BLaER1 treated with 17β-estradiol and CSF1 and Interleukin-3, amounts not matched to agents 10 nM and 100 nM (cell line): Measurements from ENCODE around the gene HEPACAM.

Experiments
- H3K27ac ChIP-seq, 11 experiments: shearing (Covaris generic); formaldehyde crosslinking; 2 replicates each; pipeline ENCODE4 v1.8.1; 2022
- H3K27me3 ChIP-seq, 11 experiments: shearing (Covaris generic); formaldehyde crosslinking; 2 replicates each; pipeline ENCODE4 v1.8.1; 2022
- H3K36me3 ChIP-seq, 11 experiments: shearing (Covaris generic); formaldehyde crosslinking; 2 replicates each; pipeline ENCODE4 v1.8.1; 2022
- H3K4me1 ChIP-seq, 10 experiments: shearing (Covaris generic); formaldehyde crosslinking; 2 replicates each; pipeline ENCODE4 v1.8.1; 2022
- H3K4me2 ChIP-seq, 11 experiments: shearing (Covaris generic); formaldehyde crosslinking; 2 replicates each; pipeline ENCODE4 v1.8.1; 2022
- H3K4me3 ChIP-seq, 10 experiments: shearing (Covaris generic); formaldehyde crosslinking; 2 replicates each; pipeline ENCODE4 v1.8.1; 2022
- H3K9ac ChIP-seq, 11 experiments: shearing (Covaris generic); formaldehyde crosslinking; 2 replicates each; pipeline ENCODE4 v1.8.1; 2022
- H3K9me3 ChIP-seq, 11 experiments: shearing (Covaris generic); formaldehyde crosslinking; replicated peaks in 1 of 11; 2 replicates each; pipeline ENCODE4 v1.8.1; 2022
- H4K20me1 ChIP-seq, 11 experiments: shearing (Covaris generic); formaldehyde crosslinking; 2 replicates each; pipeline ENCODE4 v1.8.1; 2022
- Cebpa-rat ChIP-seq, 11 experiments: shearing (Covaris generic); IDR thresholded peaks; 2 replicates each; pipeline ENCODE4 v1.8.1; 2022

Gene HEPACAM

DNA sequence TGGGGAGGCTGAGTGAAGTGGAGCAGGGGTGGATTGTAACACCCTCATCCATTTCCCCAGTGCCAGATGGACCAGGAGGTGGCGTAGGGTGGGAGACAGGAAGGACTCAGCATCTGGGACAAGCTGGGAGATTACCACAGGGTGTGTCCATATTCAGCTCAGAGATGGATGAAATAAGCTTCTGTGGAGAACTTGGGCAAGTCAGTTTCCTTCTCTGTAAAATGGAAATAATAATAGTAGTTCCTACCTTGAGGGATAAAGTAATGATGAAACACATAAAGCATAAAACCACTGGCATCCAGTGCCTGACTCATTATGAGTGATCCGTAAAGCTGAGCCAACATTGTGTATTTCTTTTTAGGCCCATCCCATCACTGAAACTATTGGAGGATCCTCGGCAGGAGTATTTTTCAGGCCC, 37.6 kb downstream of the HEPACAM start:
- H3K4me1 ChIP-seq, result peaks cover 18 to 34% (median 24%) of the 10 kb centered on the region in 10 experiments

DNA sequence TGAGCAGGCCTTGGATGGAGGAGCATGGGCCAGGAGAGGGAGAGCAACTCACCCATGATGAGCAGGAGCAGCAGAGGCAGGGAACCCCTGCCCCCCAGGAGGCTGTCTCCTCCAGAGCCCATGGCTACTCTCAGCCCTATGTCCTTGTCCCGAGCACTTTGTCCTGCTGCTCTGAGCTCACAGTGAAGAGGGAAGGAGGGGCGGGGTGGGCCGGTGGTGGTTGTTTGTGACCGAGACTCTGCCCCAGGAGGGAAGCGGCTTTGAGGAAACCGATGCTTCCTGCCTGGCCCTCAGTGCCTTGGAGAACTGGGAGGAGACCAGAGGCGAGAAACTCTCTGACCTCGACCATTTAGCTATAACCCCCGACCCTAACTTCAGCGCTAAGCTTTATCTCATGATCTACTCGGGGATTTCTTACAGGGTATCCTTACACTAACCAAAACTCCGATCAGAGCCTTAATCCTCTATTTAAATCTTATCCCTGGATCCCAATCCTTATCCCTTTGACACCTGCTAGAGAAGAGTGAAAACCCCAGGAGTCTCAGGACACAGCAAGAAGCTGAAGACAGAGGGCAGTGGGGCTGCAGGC, 38.1 kb downstream of the HEPACAM start, which contains the start of gene ROBO4:
TSS of gene ROBO4 (minus strand) at position 192 of the 589 bp plus-strand sequence. CDS start at position 122, 70 bp downstream.
- Histone ChIP-seq H4K20me1 (no peaks in the 10 kb centered on the region), H3K9ac (peak within 1 kb of the TSS in 10 of 11 experiments; percentile 3 to 58 (median 34); a peak in 14 of 22 replicates), H3K4me2 (peak within 1 kb of the TSS; percentile 63 to 87 (median 81)), H3K27me3 (no peaks in the 10 kb centered on the region), H3K4me3 (peak within 1 kb of the TSS in 3 of 10 experiments; percentile 30 to 48 (median 44); a peak in 7 of 20 replicates), H3K36me3 (no peaks in the 10 kb centered on the region), H3K9me3 (no peaks in the 10 kb centered on the region), H3K27ac (peak within 1 kb of the TSS in 7 of 11 experiments; percentile 22 to 60 (median 56); a peak in 13 of 22 replicates), H3K4me1 (peaks cover 18 to 34% (median 24%) of the 10 kb centered on the region in 10 experiments)
- TF ChIP-seq Cebpa-rat (IDR thresholded peaks at IDR 0.05), result no peak

More for the DNA sequence above, 37.6 kb downstream of the HEPACAM start:
- Histone ChIP-seq H3K36me3 (no peaks in the 10 kb centered on the region), H3K9ac (peak overlapping the region in 8 of 11 experiments; percentile 3 to 58 (median 33); a peak in 7 of 22 replicates), H3K4me3 (peak overlapping the region in 2 of 10 experiments; percentile 30 to 48; a peak in 1 of 20 replicates), H3K27me3 (no peaks in the 10 kb centered on the region), H4K20me1 (no peaks in the 10 kb centered on the region), H3K27ac (peak overlapping the region in 7 of 11 experiments; percentile 22 to 60 (median 56); a peak in 12 of 22 replicates), H3K4me2 (peak overlapping the region; percentile 63 to 87 (median 81)), H3K9me3 (no peaks in the 10 kb centered on the region)
- no peak for TF ChIP-seq Cebpa-rat (IDR thresholded peaks at IDR 0.05)

DNA sequence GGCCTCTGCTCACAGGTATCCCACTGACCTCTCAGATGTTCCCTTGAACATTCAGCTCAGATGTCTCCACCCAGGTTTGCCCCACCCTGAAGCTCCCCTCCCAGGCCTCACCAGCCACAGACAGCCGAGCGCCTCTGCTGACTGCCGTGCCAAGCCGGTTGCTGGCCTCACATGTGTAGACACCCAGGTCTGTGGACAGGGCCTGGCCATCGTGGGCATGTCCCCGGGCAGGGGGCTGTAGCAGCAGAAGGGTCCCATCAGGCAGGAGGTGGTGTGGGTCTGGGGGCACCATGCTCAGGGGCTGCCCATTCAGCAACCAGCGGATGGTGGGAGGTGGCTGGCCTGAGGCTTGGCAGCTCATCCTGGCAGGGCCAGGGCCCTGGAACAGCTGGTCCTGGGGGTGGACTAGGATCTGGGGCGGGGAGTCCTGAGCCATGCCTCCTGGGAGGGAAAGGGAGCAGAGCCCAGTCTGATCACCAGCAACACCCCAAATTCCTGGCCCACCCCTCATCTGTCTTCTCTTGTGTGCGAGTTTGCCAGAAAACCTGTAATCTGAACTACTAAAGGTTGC, 38.9 kb downstream of the HEPACAM start:
- Histone ChIP-seq H3K36me3 (no peaks in the 10 kb centered on the region), H3K27ac (peak overlapping the region in 6 of 11 experiments; percentile 26 to 60 (median 57); a peak in 8 of 22 replicates), H3K4me2 (peak overlapping the region in 10 of 11 experiments; percentile 63 to 87 (median 81); a peak in 19 of 22 replicates), H3K9ac (peak overlapping the region in 7 of 11 experiments; percentile 7 to 58 (median 41); a peak in 11 of 22 replicates), H4K20me1 (no peaks in the 10 kb centered on the region), H3K4me3 (peak overlapping the region in 1 of 10 experiments; percentile 30; a peak in 1 of 20 replicates), H3K27me3 (no peaks in the 10 kb centered on the region), H3K4me1 (peaks cover 18 to 34% (median 25%) of the 10 kb centered on the region in 10 experiments), H3K9me3 (no peaks in the 10 kb centered on the region)
- no peak for TF ChIP-seq Cebpa-rat (IDR thresholded peaks at IDR 0.05)

DNA sequence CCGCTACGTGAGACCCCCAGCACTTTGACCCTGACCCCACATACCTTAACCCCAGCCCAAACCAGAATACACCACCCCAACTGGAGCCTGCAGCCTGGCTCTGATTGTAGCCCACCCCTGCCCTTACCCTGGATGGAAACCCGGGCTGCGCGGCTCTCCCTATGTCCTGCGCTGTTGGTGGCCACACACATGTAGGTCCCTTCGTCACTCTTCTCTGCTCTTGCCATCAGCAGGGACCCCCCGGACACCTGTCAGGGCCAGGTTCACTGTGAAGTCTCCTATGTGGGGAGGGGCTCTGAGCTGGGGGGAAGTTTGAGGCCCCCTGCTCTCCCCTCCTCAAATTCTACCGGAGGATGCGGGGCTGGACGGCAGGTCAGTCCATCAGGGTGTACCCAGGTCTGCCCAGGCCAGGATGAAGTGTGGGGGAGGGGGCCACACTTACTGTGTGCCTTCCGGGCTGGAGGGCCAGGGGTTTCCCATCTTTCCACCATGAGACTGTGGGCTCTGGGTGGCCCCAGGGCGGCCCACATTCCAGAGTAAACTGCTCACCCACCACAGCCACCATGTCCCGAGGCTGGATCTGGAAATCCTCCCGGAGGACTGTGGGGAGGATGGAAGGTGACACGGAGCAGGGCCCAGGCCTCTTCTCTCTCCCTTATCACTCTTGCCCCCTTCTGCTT, 39.6 kb downstream of the HEPACAM start:
- Histone ChIP-seq H3K36me3 (no peaks in the 10 kb centered on the region), H3K27ac (0 out of 22 replicates have a peak overlapping the region, but pooled peaks of 2 of the 11 experiments have one; percentile 56 to 58), H3K27me3 (no peaks in the 10 kb centered on the region), H3K4me1 (peaks cover 18 to 39% (median 25%) of the 10 kb centered on the region in 10 experiments), H3K4me2 (peak overlapping the region in 4 of 11 experiments; percentile 73 to 87 (median 79); a peak in 6 of 22 replicates), H3K9ac (no peak overlapping the region; a peak in 1 of 22 replicates), H3K4me3 (no peak overlapping the region), H3K9me3 (no peaks in the 10 kb centered on the region), H4K20me1 (no peaks in the 10 kb centered on the region)
- TF ChIP-seq Cebpa-rat (IDR thresholded peaks at IDR 0.05), result no peak

DNA sequence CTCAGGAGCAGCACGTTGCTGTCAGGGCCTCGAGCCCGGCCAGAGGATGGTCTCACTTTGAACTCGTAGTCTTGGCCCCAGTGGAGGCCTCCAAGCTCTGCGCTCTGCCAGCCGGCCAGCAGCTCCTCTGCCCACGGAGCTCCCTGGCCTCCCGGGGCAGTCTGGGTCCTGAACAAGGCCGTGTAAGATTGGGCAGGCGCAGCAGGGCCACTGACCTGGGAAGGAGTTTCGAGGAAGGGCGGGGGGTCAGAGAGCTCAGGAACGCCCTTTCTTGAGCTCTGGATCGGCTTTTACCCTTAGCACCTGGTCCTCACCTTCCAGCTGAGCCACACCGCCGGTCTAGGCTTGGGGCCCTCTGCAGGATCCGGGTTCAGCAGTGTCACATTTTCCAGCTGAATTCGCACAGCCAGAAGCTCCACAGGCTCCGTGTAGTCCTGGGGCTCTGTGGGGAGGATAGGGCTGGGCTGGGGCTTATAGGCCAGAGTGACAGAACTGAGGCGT, 40.3 kb downstream of the HEPACAM start:
- Histone ChIP-seq H4K20me1 (no peaks in the 10 kb centered on the region), H3K27me3 (no peaks in the 10 kb centered on the region), H3K4me1 (peaks cover 18 to 40% (median 27%) of the 10 kb centered on the region in 10 experiments), H3K36me3 (no peaks in the 10 kb centered on the region), H3K9me3 (no peaks in the 10 kb centered on the region), H3K27ac (no peak overlapping the region), H3K9ac (no peak overlapping the region), H3K4me2 (no peak overlapping the region), H3K4me3 (no peak overlapping the region)
- TF ChIP-seq Cebpa-rat (IDR thresholded peaks at IDR 0.05), result no peak

DNA sequence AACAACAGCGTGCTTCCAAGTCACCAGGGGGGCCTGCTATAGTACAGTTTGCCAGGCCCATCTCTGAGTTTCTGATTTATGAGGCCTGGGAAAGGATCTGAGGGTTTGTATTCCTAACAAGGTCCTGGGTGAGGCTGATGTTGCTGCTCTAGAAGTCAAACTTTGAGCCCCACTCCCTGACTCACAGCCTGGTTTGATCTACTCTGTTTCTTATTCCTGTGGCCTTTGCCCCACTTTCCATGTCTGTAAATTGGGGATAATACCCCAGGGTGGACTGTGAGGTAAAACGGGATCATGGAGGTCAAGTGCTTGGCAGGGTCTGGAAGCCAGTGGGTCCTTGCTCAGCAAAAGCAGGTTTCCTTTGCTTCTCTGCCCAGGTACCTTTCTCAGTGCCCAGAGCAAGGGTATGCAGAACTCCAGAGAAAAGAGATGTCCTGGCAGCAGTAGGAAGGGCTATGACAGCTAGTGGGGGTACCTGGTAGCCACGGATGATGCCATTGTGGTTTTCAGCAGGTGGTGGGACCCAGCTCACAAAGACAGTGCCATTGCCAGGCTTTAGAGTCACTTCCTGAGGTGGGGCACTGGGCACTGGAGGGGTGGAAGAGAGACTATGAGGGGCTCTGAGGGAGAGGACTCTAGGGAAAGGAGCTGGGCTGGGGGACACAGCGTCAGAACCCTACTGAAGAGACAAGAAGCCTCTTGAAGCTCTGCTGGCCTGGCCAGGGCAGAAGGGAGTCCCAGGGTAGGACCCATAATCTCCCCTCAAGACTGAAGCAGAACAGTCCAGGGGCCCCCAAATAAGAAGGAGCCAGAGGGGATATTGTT, 41.0 kb downstream of the HEPACAM start:
- H3K4me2 ChIP-seq, result no peak overlapping the region
- no peak overlapping the region for H3K27ac ChIP-seq
- no peak for TF ChIP-seq Cebpa-rat (IDR thresholded peaks at IDR 0.05)
- no peaks in the 10 kb centered on the region for H3K36me3 ChIP-seq
- H3K27me3 ChIP-seq, result no peaks in the 10 kb centered on the region
- no peaks in the 10 kb centered on the region for H3K9me3 ChIP-seq
- peaks cover 18 to 47% (median 30%) of the 10 kb centered on the region in 10 experiments for H3K4me1 ChIP-seq
- H3K9ac ChIP-seq, result no peak overlapping the region
- H4K20me1 ChIP-seq, result 0 out of 22 replicates have a peak, but pooled peaks cover 0 to under 1% (median 0%) of the 10 kb centered on the region in 11 experiments
- no peak overlapping the region for H3K4me3 ChIP-seq

DNA sequence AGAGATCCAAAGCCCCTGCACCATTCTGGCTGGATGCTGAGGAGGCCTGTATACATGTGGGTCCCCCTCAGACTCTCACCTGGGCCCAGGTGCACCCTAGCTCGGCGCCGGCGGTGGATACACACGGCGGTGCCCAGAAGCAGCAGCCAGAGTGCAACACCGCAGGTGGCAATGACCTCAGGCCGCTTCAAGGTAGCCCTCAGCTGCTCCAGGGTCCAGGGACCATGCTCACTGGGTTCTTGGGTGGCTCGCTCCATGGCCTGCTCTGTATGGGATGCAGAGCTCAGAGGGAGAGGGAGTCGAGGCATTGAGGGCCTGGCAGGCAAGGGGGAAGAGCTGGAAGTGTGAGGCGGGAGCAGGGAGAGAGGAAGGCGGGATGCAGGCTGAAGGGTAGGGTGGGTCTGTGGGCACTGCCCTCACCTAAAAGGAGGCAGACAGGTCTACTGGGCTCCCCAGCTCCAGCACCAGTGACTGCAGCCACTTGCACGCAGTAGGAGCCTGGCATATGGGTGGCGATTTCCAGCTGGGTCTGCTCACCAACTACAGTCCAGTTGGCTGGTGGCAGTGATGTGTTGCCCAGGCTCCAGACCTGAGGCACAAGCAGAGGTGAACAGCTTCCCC, 42.0 kb downstream of the HEPACAM start:
- Histone ChIP-seq H4K20me1 (peaks cover 0 to 4% (median 0%) of the 10 kb centered on the region in 11 experiments; a peak in 1 of 22 replicates), H3K4me2 (no peak overlapping the region), H3K4me1 (peaks cover 18 to 50% (median 35%) of the 10 kb centered on the region in 10 experiments), H3K27me3 (no peaks in the 10 kb centered on the region), H3K4me3 (no peak overlapping the region), H3K36me3 (no peaks in the 10 kb centered on the region), H3K9ac (no peak overlapping the region), H3K27ac (no peak overlapping the region), H3K9me3 (no peaks in the 10 kb centered on the region)
- TF ChIP-seq Cebpa-rat (IDR thresholded peaks at IDR 0.05), result no peak
